ENCODE results near the gene TAGLN2. TPM values are rescaled to one million over a fixed set of nuclear protein-coding genes. Genes with fewer than 3 reads are reported as not detected.
A peak's percentile ranks its signal among the peaks of the same experiment; 100 is the strongest.

The TAGLN2 gene
- total RNA-seq, 1 donor from 2014 or later = 3.9 TPM

DNA sequence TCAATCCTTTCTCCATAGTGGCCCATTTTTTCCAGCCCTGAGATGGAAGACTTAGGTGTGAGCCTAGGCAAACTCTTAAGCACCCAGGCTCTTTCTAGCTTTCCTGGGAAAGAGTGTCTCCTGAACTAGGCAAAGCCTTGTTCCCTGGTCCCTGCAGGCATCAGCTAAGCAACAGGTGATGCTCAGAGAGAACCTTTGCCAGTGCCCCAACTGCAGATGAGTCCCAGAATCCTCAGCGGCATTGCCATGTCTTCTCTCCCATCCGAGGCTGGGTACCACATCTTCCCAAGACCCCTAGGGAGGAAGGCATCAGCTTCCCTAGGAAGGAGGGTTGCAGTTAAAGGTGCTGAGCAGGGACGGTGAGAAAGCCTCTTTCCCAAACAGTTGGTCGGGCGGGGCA, 54.6 kb downstream of the TAGLN2 start:
- Histone ChIP-seq H3F3A (ENCODE audit: low read depth) (no peaks in the 10 kb centered on the region), H3K27ac (no peak overlapping the region), H4K20me1 (ENCODE audit: low read depth) (no peaks in the 10 kb centered on the region), H3K4me2 (no peak overlapping the region), H3K9me3 (ENCODE audit: low read depth) (no peaks in the 10 kb centered on the region), H3K79me2 (ENCODE audit: low read depth) (no peaks in the 10 kb centered on the region), H3K36me3 (no peaks in the 10 kb centered on the region), H3K4me1 (peaks cover 5% of the 10 kb centered on the region), H3K9ac (no peak overlapping the region), H2AFZ (replicated peaks) (no peak overlapping the region), H3K27me3 (no peaks in the 10 kb centered on the region), H3K4me3 (no peak overlapping the region)
- no peak overlapping the region for H3K4me3 Mint-ChIP-seq
- no peak for TF ChIP-seq EZH2 (IDR thresholded peaks at IDR 0.05)
- peaks cover 7% of the 10 kb centered on the region for H3K27me3 Mint-ChIP-seq (ENCODE audit: insufficient read depth, low read depth)
- DNase-seq (ENCODE audit: low spot score) = no peak
- H3K36me3 Mint-ChIP-seq = no peaks in the 10 kb centered on the region
- H3K9me3 Mint-ChIP-seq = no peaks in the 10 kb centered on the region
- peaks cover 14% of the 10 kb centered on the region for H3K4me1 Mint-ChIP-seq
- no peak overlapping the region for H3K27ac Mint-ChIP-seq

DNA sequence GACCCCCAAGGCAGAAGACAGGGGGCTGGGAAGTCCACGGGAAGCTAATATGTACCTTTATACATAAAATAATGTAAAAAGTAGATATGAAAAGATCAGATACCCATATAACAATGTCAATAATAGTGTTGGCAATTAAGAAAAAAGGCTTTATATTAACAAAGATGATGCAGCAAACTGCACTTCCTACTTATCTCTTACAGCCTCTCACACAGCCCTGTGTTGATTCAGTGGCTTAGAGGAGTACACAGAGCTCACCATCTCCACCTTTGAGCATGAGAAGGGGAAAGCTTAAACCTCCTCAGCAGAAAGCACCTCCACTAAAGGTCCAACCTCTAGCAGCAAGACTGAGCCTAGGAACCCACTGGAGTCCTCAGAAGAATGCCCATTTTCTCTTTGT, 55.7 kb downstream of the TAGLN2 start:
- no peak overlapping the region for H3K4me2 ChIP-seq
- H3K27me3 Mint-ChIP-seq (ENCODE audit: insufficient read depth, low read depth) = peaks cover 9% of the 10 kb centered on the region
- H3K9me3 ChIP-seq (ENCODE audit: low read depth) = no peaks in the 10 kb centered on the region
- H3K9ac ChIP-seq = no peak overlapping the region
- no peak overlapping the region for H3K4me3 Mint-ChIP-seq
- DNase-seq (ENCODE audit: low spot score) = no peak
- H3K27me3 ChIP-seq = no peaks in the 10 kb centered on the region
- no peaks in the 10 kb centered on the region for H3K79me2 ChIP-seq (ENCODE audit: low read depth)
- H3K27ac ChIP-seq = no peak overlapping the region
- H4K20me1 ChIP-seq (ENCODE audit: low read depth) = no peaks in the 10 kb centered on the region
- no peaks in the 10 kb centered on the region for H3F3A ChIP-seq (ENCODE audit: low read depth)
- H3K36me3 ChIP-seq = no peaks in the 10 kb centered on the region
- H3K9me3 Mint-ChIP-seq = no peaks in the 10 kb centered on the region
- peaks cover 14% of the 10 kb centered on the region for H3K4me1 Mint-ChIP-seq
- no peak overlapping the region for H2AFZ ChIP-seq (replicated peaks)
- no peaks in the 10 kb centered on the region for H3K36me3 Mint-ChIP-seq
- TF ChIP-seq EZH2 (IDR thresholded peaks at IDR 0.05) (no peak), EZH2phosphoT487 (IDR thresholded peaks at IDR 0.05) (no peak)
- TF ChIP-seq, protein P1, sequence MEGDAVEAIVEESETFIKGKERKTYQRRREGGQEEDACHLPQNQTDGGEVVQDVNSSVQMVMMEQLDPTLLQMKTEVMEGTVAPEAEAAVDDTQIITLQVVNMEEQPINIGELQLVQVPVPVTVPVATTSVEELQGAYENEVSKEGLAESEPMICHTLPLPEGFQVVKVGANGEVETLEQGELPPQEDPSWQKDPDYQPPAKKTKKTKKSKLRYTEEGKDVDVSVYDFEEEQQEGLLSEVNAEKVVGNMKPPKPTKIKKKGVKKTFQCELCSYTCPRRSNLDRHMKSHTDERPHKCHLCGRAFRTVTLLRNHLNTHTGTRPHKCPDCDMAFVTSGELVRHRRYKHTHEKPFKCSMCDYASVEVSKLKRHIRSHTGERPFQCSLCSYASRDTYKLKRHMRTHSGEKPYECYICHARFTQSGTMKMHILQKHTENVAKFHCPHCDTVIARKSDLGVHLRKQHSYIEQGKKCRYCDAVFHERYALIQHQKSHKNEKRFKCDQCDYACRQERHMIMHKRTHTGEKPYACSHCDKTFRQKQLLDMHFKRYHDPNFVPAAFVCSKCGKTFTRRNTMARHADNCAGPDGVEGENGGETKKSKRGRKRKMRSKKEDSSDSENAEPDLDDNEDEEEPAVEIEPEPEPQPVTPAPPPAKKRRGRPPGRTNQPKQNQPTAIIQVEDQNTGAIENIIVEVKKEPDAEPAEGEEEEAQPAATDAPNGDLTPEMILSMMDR (IDR thresholded peaks at IDR 0.05) = no peak
- no peak overlapping the region for H3K4me3 ChIP-seq
- peak overlapping the region; percentile 80 for H3K27ac Mint-ChIP-seq
- peaks cover 14% of the 10 kb centered on the region for H3K4me1 ChIP-seq

DNA sequence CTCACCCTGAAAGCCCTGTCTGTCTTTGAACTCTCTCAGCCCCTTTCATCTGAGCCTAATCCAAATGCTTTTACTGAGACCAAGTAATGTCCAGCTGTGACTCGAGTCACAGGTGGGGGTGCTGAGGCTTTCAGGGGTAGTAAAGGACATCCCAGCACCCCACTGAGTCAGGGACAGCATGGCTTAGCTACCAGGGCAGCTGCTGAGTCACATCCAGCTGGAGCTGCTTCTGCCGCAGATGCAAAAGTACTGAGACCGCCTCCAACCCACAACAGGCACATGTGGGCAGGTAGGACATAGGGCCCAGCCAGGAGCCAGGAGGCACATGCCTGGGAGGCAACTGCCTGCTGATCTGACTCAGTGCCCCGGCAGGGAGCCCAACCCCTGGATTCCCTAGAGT, 56.1 kb downstream of the TAGLN2 start:
- no peaks in the 10 kb centered on the region for H3K79me2 ChIP-seq (ENCODE audit: low read depth)
- Mint-ChIP-seq H3K36me3 (no peaks in the 10 kb centered on the region), H3K4me3 (no peak overlapping the region), H3K27me3 (ENCODE audit: insufficient read depth, low read depth) (peaks cover 8% of the 10 kb centered on the region), H3K27ac (peak overlapping the region; percentile 69), H3K4me1 (peaks cover 14% of the 10 kb centered on the region), H3K9me3 (peaks cover 1% of the 10 kb centered on the region)
- no peak overlapping the region for H2AFZ ChIP-seq (replicated peaks)
- H3K9me3 ChIP-seq (ENCODE audit: low read depth) = no peaks in the 10 kb centered on the region
- H3K4me3 ChIP-seq = no peak overlapping the region
- peaks cover 14% of the 10 kb centered on the region for H3K4me1 ChIP-seq
- H4K20me1 ChIP-seq (ENCODE audit: low read depth) = no peaks in the 10 kb centered on the region
- H3F3A ChIP-seq (ENCODE audit: low read depth) = no peaks in the 10 kb centered on the region
- H3K36me3 ChIP-seq = no peaks in the 10 kb centered on the region
- H3K27me3 ChIP-seq = no peaks in the 10 kb centered on the region
- DNase-seq (ENCODE audit: low spot score) = no peak
- no peak overlapping the region for H3K9ac ChIP-seq
- H3K27ac ChIP-seq = no peak overlapping the region
- no peak overlapping the region for H3K4me2 ChIP-seq
- TF ChIP-seq EZH2phosphoT487 (IDR thresholded peaks at IDR 0.05) = no peak
- TF ChIP-seq EZH2 (IDR thresholded peaks at IDR 0.05) = no peak
- TF ChIP-seq, protein P1 (IDR thresholded peaks at IDR 0.05) = no peak

DNA sequence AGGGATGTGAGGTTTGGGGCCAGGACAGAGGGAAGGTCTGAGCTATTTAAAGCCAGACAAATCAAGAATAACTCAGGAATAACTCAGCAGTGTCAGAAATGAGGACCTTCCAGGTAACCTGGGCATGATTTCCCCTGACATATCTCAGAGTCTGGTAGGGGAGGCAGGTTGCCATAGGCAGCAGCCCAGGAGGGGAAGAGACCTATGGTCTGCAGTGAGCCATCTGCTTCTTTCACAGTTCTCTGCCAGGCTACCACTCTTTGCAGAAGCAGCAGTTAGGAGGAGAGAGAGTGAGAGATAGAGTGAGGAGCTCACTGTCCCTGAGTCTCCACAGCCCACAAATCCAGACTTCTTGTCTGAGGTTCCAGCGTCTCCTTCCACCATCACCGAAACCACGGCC, 56.5 kb downstream of the TAGLN2 start:
- Histone ChIP-seq H4K20me1 (ENCODE audit: low read depth) (no peaks in the 10 kb centered on the region), H3K9me3 (ENCODE audit: low read depth) (no peaks in the 10 kb centered on the region), H3K4me3 (no peak overlapping the region), H3K27ac (no peak overlapping the region), H3K79me2 (ENCODE audit: low read depth) (no peaks in the 10 kb centered on the region), H3F3A (ENCODE audit: low read depth) (no peaks in the 10 kb centered on the region), H3K36me3 (no peaks in the 10 kb centered on the region), H3K4me1 (peaks cover 14% of the 10 kb centered on the region), H3K9ac (no peak overlapping the region), H2AFZ (replicated peaks) (no peak overlapping the region), H3K4me2 (no peak overlapping the region), H3K27me3 (no peaks in the 10 kb centered on the region)
- peak overlapping the region; percentile 69 for H3K27ac Mint-ChIP-seq
- peaks cover 14% of the 10 kb centered on the region for H3K4me1 Mint-ChIP-seq
- peaks cover 7% of the 10 kb centered on the region for H3K27me3 Mint-ChIP-seq (ENCODE audit: insufficient read depth, low read depth)
- no peak overlapping the region for H3K4me3 Mint-ChIP-seq
- peaks cover 2% of the 10 kb centered on the region for H3K9me3 Mint-ChIP-seq
- H3K36me3 Mint-ChIP-seq = no peaks in the 10 kb centered on the region
- no peak for DNase-seq (ENCODE audit: low spot score)
- TF ChIP-seq EZH2 (IDR thresholded peaks at IDR 0.05) (no peak), EZH2phosphoT487 (IDR thresholded peaks at IDR 0.05) (no peak)
- TF ChIP-seq, protein P1 (IDR thresholded peaks at IDR 0.05) = no peak

Small RNA genes within 50 kb of the gene (microRNA-seq; reads per million reads assigned to microRNA genes)
- not detected for gene MIR4259

Small RNA genes within 50 kb of the gene (small RNA-seq; reads per million reads assigned to genes)
- gene MIR4259 = not detected

Other genes with a start within 250 kb of the TAGLN2 start
- not detected in 2 replicates for gene CRP, start 210.9 kb downstream of the TAGLN2 start, total RNA-seq (ENCODE audit: low replicate concordance)
- gene DUSP23, start 144.5 kb downstream of the TAGLN2 start, total RNA-seq (ENCODE audit: low replicate concordance) = 3.1 and 19.8 TPM in 2 replicates
- not detected in 2 replicates for gene FCRL6, start 123.1 kb downstream of the TAGLN2 start, total RNA-seq (ENCODE audit: low replicate concordance)
- not detected in 2 replicates for gene SLAMF8, start 98.6 kb downstream of the TAGLN2 start, total RNA-seq (ENCODE audit: low replicate concordance)
- gene VSIG8, start 62.9 kb downstream of the TAGLN2 start, total RNA-seq (ENCODE audit: low replicate concordance) = not detected in 2 replicates
- gene CFAP45, start 25.3 kb downstream of the TAGLN2 start, total RNA-seq (ENCODE audit: low replicate concordance) = not detected in 2 replicates
- gene IGSF9, start 20.1 kb upstream of the TAGLN2 start, total RNA-seq (ENCODE audit: low replicate concordance) = 3.3 and 9.1 TPM in 2 replicates
- gene SLAMF9, start 28.7 kb upstream of the TAGLN2 start, total RNA-seq (ENCODE audit: low replicate concordance) = not detected in 2 replicates
- gene PIGM, start 106.5 kb upstream of the TAGLN2 start, total RNA-seq (ENCODE audit: low replicate concordance) = 4.5 and 7.1 TPM in 2 replicates
- gene KCNJ10, start 144.7 kb upstream of the TAGLN2 start, total RNA-seq (ENCODE audit: low replicate concordance) = 0.15 TPM in 1 of 2 replicates, not detected in the other
- 0.09 TPM in 2 replicates for gene KCNJ9, start 156.0 kb upstream of the TAGLN2 start, total RNA-seq (ENCODE audit: low replicate concordance)
- 9.4 and 23.4 TPM in 2 replicates for gene IGSF8, start 173.1 kb upstream of the TAGLN2 start, total RNA-seq (ENCODE audit: low replicate concordance)
- 88.6 and 154 TPM in 2 replicates for gene ATP1A2, start 190.3 kb upstream of the TAGLN2 start, total RNA-seq (ENCODE audit: low replicate concordance)
- 0.17 and 0.62 TPM in 2 replicates for gene ATP1A4, start 226.1 kb upstream of the TAGLN2 start, total RNA-seq (ENCODE audit: low replicate concordance)